Esophagus mucosa (tissue), 1 donor: Measurements from ENCODE around the gene ANKRD24. TPM values are rescaled to one million over a fixed set of nuclear protein-coding genes. Genes with fewer than 3 reads are reported as not detected.
"Not testable (repeated sequence)": the region's sequence is repeated elsewhere in the genome, so short reads cannot be mapped to it uniquely, and the experiment has no call there.

Source experiments
- ATAC-seq: fragments of 200-7000 bp; cut with Tn5 transposase; one replicate; pipeline ENCODE4 v1.9.1; 2020
- total RNA-seq: library from RNA; stranded (reverse); gene quantifications from one replicate; pipeline ENCODE4 v1.2.4, GENCODE V29; 2023
- donor health status: DM: yes; HTN: yes; CAD: no.

Gene ANKRD24
- total RNA-seq, 1 donor from 2014 or later = 0.08 TPM

- ATAC-seq = peak; percentile 22
Measured at GRCh38 chr19:4174213-4174894, 8.1 kb upstream of the ANKRD24 start.

GRCh38 chr19:4174895-4175668 lies 7.4 kb upstream of the ANKRD24 start:
- no peak for ATAC-seq

GRCh38 chr19:4175669-4175931 lies 6.9 kb upstream of the ANKRD24 start:
- ATAC-seq = no peak

- no peak for ATAC-seq
Measured at GRCh38 chr19:4177146-4177545, 5.3 kb upstream of the ANKRD24 start.

- no peak for ATAC-seq
Measured at GRCh38 chr19:4178990-4179389, 3.5 kb upstream of the ANKRD24 start.

- ATAC-seq = peak; percentile 51
Measured at GRCh38 chr19:4181053-4181508, 1.4 kb upstream of the ANKRD24 start.

- ATAC-seq = no peak
Measured at GRCh38 chr19:4183967-4184717, 1.7 kb downstream of the ANKRD24 start.

GRCh38 chr19:4184718-4185352 lies 2.3 kb downstream of the ANKRD24 start:
- ATAC-seq = no peak

GRCh38 chr19:4185413-4186086 lies 3.1 kb downstream of the ANKRD24 start:
- ATAC-seq = no peak

GRCh38 chr19:4186087-4186993 lies 3.9 kb downstream of the ANKRD24 start:
- ATAC-seq = peak; percentile 49

GRCh38 chr19:4187313-4188122 lies 5.0 kb downstream of the ANKRD24 start:
- ATAC-seq = no peak

GRCh38 chr19:4189641-4190040 lies 7.2 kb downstream of the ANKRD24 start:
- ATAC-seq = no peak

- ATAC-seq = not testable (repeated sequence)
Measured at GRCh38 chr19:4192537-4192936, 10.0 kb downstream of the ANKRD24 start.

- ATAC-seq = no peak
Measured at GRCh38 chr19:4194353-4194752, 11.9 kb downstream of the ANKRD24 start.

GRCh38 chr19:4196009-4196408 lies 13.5 kb downstream of the ANKRD24 start:
- ATAC-seq = no peak

- ATAC-seq = no peak
Measured at GRCh38 chr19:4196587-4197148, 14.2 kb downstream of the ANKRD24 start.

- no peak for ATAC-seq
Measured at GRCh38 chr19:4197228-4197624, 14.7 kb downstream of the ANKRD24 start.

- ATAC-seq = no peak
Measured at GRCh38 chr19:4197625-4198466, 15.4 kb downstream of the ANKRD24 start.

GRCh38 chr19:4198467-4199126 lies 16.1 kb downstream of the ANKRD24 start:
- no peak for ATAC-seq
